ENCODE measurements around the gene PNPLA2. TPM values are rescaled to one million over a fixed set of nuclear protein-coding genes. Genes with fewer than 3 reads are reported as not detected.

Gene PNPLA2
- total RNA-seq, 1 donor = 28.5 TPM

DNA sequence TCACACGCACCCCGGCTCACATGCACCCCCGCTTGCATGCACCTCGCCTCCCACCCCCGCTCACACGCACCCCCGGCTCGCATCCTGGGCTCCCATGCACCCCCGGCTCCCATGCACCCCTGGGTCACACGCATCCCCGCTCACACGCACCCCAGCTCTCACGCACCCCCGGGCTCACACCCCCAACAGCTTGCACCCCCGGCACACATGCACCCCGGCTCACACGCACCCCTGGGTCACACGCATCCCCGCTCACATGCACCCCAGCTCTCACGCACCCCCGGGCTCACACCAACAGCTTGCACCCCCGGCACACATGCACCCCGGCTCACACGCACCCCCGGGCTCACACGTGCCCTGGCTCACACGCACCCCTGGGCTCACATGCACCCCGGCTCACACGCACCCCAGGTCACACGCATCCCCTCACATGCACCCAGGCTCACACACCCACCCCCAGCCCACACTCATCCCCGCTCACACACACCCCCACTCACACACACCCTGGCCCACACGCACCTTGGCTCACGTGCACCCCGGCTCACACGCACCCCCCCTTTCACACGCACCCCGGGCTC, 40.1 kb downstream of the PNPLA2 start:
- TF ChIP-seq, protein P1, sequence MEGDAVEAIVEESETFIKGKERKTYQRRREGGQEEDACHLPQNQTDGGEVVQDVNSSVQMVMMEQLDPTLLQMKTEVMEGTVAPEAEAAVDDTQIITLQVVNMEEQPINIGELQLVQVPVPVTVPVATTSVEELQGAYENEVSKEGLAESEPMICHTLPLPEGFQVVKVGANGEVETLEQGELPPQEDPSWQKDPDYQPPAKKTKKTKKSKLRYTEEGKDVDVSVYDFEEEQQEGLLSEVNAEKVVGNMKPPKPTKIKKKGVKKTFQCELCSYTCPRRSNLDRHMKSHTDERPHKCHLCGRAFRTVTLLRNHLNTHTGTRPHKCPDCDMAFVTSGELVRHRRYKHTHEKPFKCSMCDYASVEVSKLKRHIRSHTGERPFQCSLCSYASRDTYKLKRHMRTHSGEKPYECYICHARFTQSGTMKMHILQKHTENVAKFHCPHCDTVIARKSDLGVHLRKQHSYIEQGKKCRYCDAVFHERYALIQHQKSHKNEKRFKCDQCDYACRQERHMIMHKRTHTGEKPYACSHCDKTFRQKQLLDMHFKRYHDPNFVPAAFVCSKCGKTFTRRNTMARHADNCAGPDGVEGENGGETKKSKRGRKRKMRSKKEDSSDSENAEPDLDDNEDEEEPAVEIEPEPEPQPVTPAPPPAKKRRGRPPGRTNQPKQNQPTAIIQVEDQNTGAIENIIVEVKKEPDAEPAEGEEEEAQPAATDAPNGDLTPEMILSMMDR (IDR thresholded peaks at IDR 0.05; ENCODE audit: insufficient read depth, low read depth, low read length) = no peak
- no peak for DNase-seq (ENCODE audit: low read depth)
- peak overlapping the region; percentile 60 for H3K4me3 ChIP-seq (ENCODE audit: low read depth, low read length)

DNA sequence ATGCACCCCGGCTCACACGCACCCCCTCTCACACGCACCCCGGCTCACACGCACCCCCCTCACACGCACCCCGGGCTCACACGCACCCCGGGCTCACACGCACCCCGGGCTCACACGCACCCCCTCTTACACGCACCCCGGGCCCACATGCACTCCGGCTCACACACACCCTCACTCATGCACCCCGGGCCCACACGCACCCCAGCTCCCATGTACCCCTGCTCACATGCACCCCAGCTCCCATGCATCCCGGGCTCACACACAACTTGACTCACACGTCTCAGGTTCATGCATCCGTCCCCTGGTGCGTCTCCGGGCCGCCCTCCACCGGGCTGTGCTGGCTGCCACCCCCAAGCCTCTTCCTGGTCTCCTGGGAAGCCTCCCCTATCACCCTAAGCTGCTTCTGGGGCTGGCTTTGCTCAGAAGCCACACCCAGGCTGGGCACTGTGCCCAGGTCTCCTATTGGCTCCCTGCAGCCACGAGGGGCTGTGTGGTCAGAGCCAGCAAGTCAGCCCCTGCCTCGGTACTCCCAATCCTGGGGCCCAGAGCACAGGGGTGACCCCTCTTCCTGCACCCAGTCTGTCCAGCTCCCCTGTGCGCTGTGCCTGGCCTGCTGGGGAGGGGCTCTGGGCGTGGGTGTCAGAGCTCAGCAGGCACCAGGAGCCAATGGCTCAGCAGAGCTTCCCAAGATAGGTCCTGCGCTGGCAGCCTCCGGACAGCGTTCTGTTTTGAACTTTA, 40.8 kb downstream of the PNPLA2 start:
- peak overlapping the region; percentile 60 for H3K4me3 ChIP-seq (ENCODE audit: low read depth, low read length)
- TF ChIP-seq, protein P1 (IDR thresholded peaks at IDR 0.05; ENCODE audit: insufficient read depth, low read depth, low read length) = no peak
- DNase-seq (ENCODE audit: low read depth) = peak; percentile 98

DNA sequence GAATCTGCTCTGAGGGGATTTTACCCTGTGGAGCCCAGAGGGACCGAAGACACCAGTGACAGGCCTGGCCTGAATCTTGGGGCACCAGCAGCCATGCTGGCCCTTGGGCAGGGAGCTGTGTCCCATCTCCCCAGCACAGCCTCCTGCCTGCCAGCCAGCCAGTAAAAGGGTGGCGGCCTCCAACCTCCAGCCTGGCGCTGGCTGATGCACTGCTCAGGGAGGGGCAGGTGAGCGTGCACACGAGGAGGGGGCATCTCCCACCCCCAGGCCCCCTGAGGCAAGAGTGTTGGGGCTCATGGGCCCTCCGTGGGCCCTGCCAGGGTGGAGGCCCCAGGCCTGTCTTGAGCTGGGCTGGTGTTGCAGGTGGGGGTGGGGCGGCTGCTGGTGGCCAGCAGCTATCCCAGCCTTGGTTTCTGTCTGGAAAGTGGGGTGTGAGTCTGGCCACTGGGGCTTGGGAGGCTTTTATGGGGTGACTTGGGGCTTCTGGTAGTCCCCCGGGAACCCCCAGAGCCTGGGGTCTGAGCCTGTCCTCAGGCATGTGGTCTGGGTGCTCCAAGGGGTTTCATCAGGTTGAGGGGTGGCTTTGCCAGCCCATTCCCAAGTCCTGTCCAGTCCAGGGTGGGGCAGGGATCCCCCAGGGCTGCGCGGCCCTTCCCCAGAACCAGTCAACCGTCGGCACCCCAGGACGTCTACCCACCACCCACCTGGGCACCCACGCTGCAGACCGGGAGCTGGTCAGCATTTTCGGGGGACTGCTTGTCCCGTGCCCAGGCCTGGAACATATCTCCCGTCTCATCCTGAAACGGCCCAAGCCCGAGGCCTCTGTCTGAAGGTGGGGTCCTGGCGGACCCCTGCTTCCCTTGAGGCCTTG, 41.8 kb downstream of the PNPLA2 start:
- peak overlapping the region; percentile 60 for H3K4me3 ChIP-seq (ENCODE audit: low read depth, low read length)
- no peak for DNase-seq (ENCODE audit: low read depth)

GRCh38 chr11:861105-861479, 42.4 kb downstream of the PNPLA2 start:
- DNase-seq (ENCODE audit: low read depth) = no peak
- TF ChIP-seq, protein P1 (IDR thresholded peaks at IDR 0.05; ENCODE audit: insufficient read depth, low read depth, low read length) = no peak
- no peak overlapping the region for H3K4me3 ChIP-seq (ENCODE audit: low read depth, low read length)

More for the DNA sequence above, 41.8 kb downstream of the PNPLA2 start:
- TF ChIP-seq, protein P1 (IDR thresholded peaks at IDR 0.05; ENCODE audit: insufficient read depth, low read depth, low read length) = no peak

GRCh38 chr11:862081-862661, 43.5 kb downstream of the PNPLA2 start:
- no peak overlapping the region for H3K4me3 ChIP-seq (ENCODE audit: low read depth, low read length)
- no peak for DNase-seq (ENCODE audit: low read depth)
- TF ChIP-seq, protein P1 (IDR thresholded peaks at IDR 0.05; ENCODE audit: insufficient read depth, low read depth, low read length) = no peak

- H3K4me3 ChIP-seq (ENCODE audit: low read depth, low read length) = no peak overlapping the region
- DNase-seq (ENCODE audit: low read depth) = no peak
- TF ChIP-seq, protein P1 (IDR thresholded peaks at IDR 0.05; ENCODE audit: insufficient read depth, low read depth, low read length) = no peak
These were observed 43.9 kb downstream of the PNPLA2 start for GRCh38 chr11:862696-863022.
